Activated B cell treated with CpG ODN at 0.5 μM for 24 hours (primary cell): Measurements from ENCODE around the gene CREBRF. TPM values are rescaled to one million over a fixed set of nuclear protein-coding genes. Genes with fewer than 3 reads are reported as not detected.

Source experiments
- ATAC-seq: fragments of 200-7000 bp; cut with Tn5 transposase; one replicate; pipeline ENCODE4 v1.10.0; 2021; ENCODE audit warnings: low read depth, mild to moderate bottlenecking, moderate library complexity
- CTCF ChIA-PET: fragments of 350-600 bp; sonication (Branson Sonifier 250); formaldehyde crosslinking; loops from one replicate; lab custom pipeline; 2021; ENCODE audit warnings: antibody characterized with exemption; lab: Charles Lee
- POLR2A ChIA-PET: fragments of 350-600 bp; sonication (Branson Sonifier 250); formaldehyde crosslinking; loops from one replicate; lab custom pipeline; 2021; ENCODE audit warnings: antibody characterized with exemption; lab: Charles Lee
- DNase-seq: peaks from one replicate; pipeline ENCODE4 v3.0.0; 2022
- H3K27ac Mint-ChIP-seq: one replicate; pipeline ENCODE4 v1.8.0; 2020; ENCODE audit warnings: mixed read lengths
- H3K27me3 Mint-ChIP-seq: one replicate; pipeline ENCODE4 v1.8.0; 2021; ENCODE audit warnings: mixed read lengths
- H3K36me3 Mint-ChIP-seq: one replicate; pipeline ENCODE4 v1.8.0; 2021; ENCODE audit warnings: low read depth, mixed read lengths
- H3K4me1 Mint-ChIP-seq: one replicate; pipeline ENCODE4 v1.8.0; 2021; ENCODE audit warnings: mixed read lengths
- H3K4me3 Mint-ChIP-seq: one replicate; pipeline ENCODE4 v1.8.0; 2020; ENCODE audit warnings: mild to moderate bottlenecking, mixed read lengths
- H3K9me3 Mint-ChIP-seq: one replicate; pipeline ENCODE4 v1.8.0; 2020; ENCODE audit warnings: mixed read lengths
- intact Hi-C: fragments of 100-400 bp; cut with micrococcal nuclease; formaldehyde crosslinking; loops from one replicate; pipeline ENCODE4 v1.15.1; 2024
- total RNA-seq: library from RNA; stranded (reverse); gene quantifications from 2 replicates; pipeline ENCODE4 v1.2.3, GENCODE V29; 2022
- TF ChIP-seq, protein P1 (sequence below): fragments of 200-600 bp; IDR thresholded peaks from one replicate; pipeline ENCODE4 v1.8.0; 2022; ENCODE audit warnings: antibody characterized with exemption, mild to moderate bottlenecking

CREBRF gene
- total RNA-seq, 1 donor from 2014 or later = 37.4 TPM

- ATAC-seq (no peak), DNase-seq (no peak)
- Mint-ChIP-seq H3K4me3 (no peak overlapping the region), H3K27ac (no peak overlapping the region), H3K9me3 (no peaks in the 10 kb centered on the region), H3K27me3 (no peaks in the 10 kb centered on the region), H3K36me3 (peaks cover 61% of the 10 kb centered on the region), H3K4me1 (peaks cover 4% of the 10 kb centered on the region)
- intact Hi-C loops = loop anchor here (5.0 kb wide), 1 partner anchor 42 kb away; no protein-coding TSS in a partner anchor
- ChIA-PET POLR2A (no interaction called here), CTCF (no interaction called here)
- TF ChIP-seq, protein P1, sequence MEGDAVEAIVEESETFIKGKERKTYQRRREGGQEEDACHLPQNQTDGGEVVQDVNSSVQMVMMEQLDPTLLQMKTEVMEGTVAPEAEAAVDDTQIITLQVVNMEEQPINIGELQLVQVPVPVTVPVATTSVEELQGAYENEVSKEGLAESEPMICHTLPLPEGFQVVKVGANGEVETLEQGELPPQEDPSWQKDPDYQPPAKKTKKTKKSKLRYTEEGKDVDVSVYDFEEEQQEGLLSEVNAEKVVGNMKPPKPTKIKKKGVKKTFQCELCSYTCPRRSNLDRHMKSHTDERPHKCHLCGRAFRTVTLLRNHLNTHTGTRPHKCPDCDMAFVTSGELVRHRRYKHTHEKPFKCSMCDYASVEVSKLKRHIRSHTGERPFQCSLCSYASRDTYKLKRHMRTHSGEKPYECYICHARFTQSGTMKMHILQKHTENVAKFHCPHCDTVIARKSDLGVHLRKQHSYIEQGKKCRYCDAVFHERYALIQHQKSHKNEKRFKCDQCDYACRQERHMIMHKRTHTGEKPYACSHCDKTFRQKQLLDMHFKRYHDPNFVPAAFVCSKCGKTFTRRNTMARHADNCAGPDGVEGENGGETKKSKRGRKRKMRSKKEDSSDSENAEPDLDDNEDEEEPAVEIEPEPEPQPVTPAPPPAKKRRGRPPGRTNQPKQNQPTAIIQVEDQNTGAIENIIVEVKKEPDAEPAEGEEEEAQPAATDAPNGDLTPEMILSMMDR = no peak
Measured at GRCh38 chr5:173090639-173091038, 34.5 kb downstream of the CREBRF start.

DNA sequence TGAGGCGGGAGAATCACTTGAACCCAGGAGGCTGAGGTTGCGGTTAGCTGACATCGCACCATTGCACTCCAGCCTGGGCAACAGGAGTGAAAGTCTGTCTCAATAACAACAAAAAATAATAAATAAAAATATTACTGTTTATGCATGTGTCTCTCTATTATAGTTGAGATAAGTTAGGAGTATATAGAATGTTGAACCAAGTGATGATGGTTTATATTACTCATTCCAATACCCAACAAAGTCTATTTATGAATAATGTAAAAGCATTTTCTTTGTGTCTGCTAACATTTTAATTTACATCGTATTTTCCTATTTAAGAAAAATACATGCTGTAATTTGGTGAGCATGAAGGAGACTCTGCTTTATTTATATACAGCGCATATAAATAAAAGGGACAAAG, 35.8 kb downstream of the CREBRF start:
- TF ChIP-seq, protein P1 = no peak
- Mint-ChIP-seq H3K4me3 (no peak overlapping the region), H3K36me3 (peaks cover 52% of the 10 kb centered on the region), H3K27ac (no peak overlapping the region), H3K9me3 (no peaks in the 10 kb centered on the region), H3K4me1 (peaks cover 6% of the 10 kb centered on the region), H3K27me3 (no peaks in the 10 kb centered on the region)
- ChIA-PET CTCF (no interaction called here), POLR2A (no interaction called here)
- intact Hi-C loops = loop anchor here (5.0 kb wide), 1 partner anchor 40 kb away; no protein-coding TSS in a partner anchor
- ATAC-seq (no peak), DNase-seq (no peak)

DNA sequence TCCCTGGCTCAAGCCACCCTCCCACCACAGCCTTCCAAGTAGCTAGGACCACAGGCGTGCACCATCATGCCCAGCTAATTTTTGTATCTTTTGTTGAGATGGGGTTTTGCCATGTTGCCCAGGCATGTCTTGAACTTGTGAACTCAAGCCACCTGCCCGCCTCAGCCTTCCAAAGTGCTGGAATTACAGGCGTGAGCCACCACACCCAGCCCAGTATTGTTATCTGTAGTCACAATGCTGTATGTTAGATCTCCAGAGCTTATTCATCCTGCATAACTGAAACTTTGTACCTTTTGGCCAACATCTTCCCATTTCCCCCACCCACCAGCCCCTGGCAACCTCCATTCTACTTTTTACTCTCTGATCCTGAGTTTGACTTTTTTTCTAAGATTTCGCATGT, 37.5 kb downstream of the CREBRF start:
- TF ChIP-seq, protein P1 = no peak
- Mint-ChIP-seq H3K4me1 (peaks cover 22% of the 10 kb centered on the region), H3K36me3 (peaks cover 55% of the 10 kb centered on the region), H3K27me3 (no peaks in the 10 kb centered on the region), H3K9me3 (no peaks in the 10 kb centered on the region), H3K27ac (peak overlapping the region; percentile 36), H3K4me3 (no peak overlapping the region)
- intact Hi-C loops = loop anchor here (1.0 to 5.0 kb wide), 2 partner anchors 36 to 39 kb away; no protein-coding TSS in a partner anchor
- no peak for DNase-seq
- ChIA-PET POLR2A (no interaction called here), CTCF (no interaction called here)
- ATAC-seq = no peak

- POLR2A ChIA-PET = no interaction called here
- CTCF ChIA-PET = no interaction called here
- no peaks in the 10 kb centered on the region for H3K27me3 Mint-ChIP-seq
- peaks cover 53% of the 10 kb centered on the region for H3K36me3 Mint-ChIP-seq
- no peak overlapping the region for H3K27ac Mint-ChIP-seq
- peaks cover 24% of the 10 kb centered on the region for H3K4me1 Mint-ChIP-seq
- intact Hi-C loops = loop anchor here (5.0 kb wide), 1 partner anchor 38 kb away; no protein-coding TSS in a partner anchor
- ATAC-seq = no peak
- TF ChIP-seq, protein P1 = no peak
- no peaks in the 10 kb centered on the region for H3K9me3 Mint-ChIP-seq
- no peak overlapping the region for H3K4me3 Mint-ChIP-seq
- DNase-seq = no peak
Measured at GRCh38 chr5:173094012-173094661, 38.0 kb downstream of the CREBRF start.

DNA sequence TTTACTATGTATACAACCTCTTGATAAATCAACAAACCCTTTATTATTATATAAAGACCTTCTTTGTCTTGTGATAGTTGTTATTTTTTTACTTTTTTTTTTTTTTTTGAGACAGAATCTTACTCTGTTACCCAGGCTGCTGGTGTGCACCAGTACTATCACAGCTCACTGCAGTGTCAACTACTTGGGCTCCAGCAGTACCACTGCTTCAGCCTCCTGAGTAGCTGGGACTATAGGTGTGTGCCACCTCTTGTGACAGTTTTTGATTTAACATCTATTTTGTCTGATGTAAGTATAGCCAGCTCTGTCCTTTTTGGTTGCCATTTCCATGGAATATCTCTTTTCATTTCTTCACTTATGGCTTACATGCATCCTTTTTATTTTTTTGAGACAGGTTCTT, 42.6 kb downstream of the CREBRF start:
- no peaks in the 10 kb centered on the region for H3K27me3 Mint-ChIP-seq
- TF ChIP-seq, protein P1 = no peak
- no peak for ATAC-seq
- intact Hi-C loops = no loop called here
- H3K4me3 Mint-ChIP-seq = no peak overlapping the region
- peaks cover 25% of the 10 kb centered on the region for H3K4me1 Mint-ChIP-seq
- peaks cover 5% of the 10 kb centered on the region for H3K9me3 Mint-ChIP-seq
- ChIA-PET CTCF (no interaction called here), POLR2A (no interaction called here)
- H3K27ac Mint-ChIP-seq = peak overlapping the region; percentile 6
- DNase-seq = no peak
- peaks cover 54% of the 10 kb centered on the region for H3K36me3 Mint-ChIP-seq
